DMS53 treated with DMSO at 0.1 percent for 48 hours (cell line): ENCODE measurements around the gene HGF.
"Not testable (repeated sequence)": the region's sequence is repeated elsewhere in the genome, so short reads cannot be mapped to it uniquely, and the experiment has no call there.

Experiments
- DNase-seq: peaks from one replicate; lab custom pipeline; 2025; ENCODE audit not compliant: unreplicated experiment; lab: John Stamatoyannopoulos, UW

The HGF gene

GRCh38 chr7:81725003-81725811 lies 44.6 kb downstream of the HGF start:
- no peak for DNase-seq

DNA sequence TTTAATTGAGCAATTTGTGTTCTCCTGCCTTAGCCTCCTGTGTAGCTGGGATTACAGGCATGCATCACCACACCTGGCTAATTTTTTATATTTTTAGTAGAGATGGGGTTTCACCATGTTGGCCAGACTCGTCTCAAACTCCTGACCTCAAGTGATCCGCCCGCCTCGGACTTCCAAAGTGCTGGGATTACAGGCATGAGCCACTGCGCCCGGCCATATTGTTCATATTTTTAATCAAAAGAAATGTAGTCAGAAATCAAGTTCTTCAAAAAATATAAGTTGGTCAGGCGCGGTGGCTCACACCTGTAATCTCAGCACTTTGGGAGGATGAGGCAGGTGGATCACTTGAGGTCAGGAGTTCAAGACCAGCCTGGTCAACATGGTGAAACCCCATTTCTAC lies 47.6 kb downstream of the HGF start:
- not testable (repeated sequence) for DNase-seq

- DNase-seq = no peak
Measured at GRCh38 chr7:81721437-81721836, 48.4 kb downstream of the HGF start.

- no peak for DNase-seq
Measured at GRCh38 chr7:81719865-81720264, 50.0 kb downstream of the HGF start.

DNA sequence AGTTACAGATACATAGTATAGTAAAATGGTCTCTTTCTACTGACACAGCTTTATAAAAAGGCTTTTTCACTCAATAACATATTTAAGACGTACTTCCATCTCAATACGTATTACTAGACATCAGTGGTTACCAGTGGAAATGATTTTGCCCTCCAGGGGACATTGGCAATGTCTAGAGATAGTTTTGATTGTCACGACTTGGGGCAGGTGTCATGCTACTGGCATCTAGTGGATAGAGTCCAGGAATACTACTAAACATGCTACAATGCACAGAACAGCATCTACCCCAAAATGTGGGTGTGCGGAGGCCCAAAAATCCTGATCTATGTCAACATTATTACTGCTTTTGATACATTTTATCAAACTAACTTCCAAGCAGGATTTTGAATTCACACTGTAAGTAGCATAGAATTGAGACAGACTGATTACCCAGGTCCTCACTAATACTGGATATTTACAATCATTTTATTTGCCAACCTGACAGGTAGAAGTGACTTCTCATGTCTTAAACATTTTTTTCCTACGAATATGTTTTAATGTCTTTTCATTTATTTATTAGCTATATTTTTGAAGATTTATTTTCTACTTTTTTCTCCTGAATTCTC lies 53.8 kb downstream of the HGF start:
- DNase-seq = peak; percentile 80

- no peak for DNase-seq
Measured at GRCh38 chr7:81714306-81714705, 55.5 kb downstream of the HGF start.

GRCh38 chr7:81710751-81711150 lies 59.1 kb downstream of the HGF start:
- peak; percentile 27 for DNase-seq

GRCh38 chr7:81709836-81710235 lies 60.0 kb downstream of the HGF start:
- DNase-seq = peak; percentile 78

DNA sequence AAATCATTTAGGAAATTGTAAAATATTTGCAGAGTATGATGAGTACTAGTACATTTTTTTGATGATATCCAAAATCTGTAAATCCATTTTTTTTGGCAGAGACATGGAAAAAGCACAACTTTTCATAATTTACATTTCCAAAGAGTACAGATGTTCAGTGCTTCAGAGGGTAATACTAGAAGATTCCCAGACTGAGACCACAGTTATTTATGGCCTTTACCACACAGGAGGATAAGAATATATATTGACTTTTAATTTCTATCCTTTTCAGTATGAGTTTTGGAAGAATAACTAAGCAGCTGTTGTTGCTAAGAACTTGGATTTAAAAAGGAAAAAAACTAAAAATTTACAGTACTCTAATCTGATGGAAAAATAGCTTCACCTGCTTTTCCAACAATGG lies 61.9 kb downstream of the HGF start:
- DNase-seq = no peak

GRCh38 chr7:81707196-81707595 lies 62.7 kb downstream of the HGF start:
- no peak for DNase-seq

- DNase-seq = no peak
Measured at GRCh38 chr7:81705206-81705605, 64.6 kb downstream of the HGF start.

DNA sequence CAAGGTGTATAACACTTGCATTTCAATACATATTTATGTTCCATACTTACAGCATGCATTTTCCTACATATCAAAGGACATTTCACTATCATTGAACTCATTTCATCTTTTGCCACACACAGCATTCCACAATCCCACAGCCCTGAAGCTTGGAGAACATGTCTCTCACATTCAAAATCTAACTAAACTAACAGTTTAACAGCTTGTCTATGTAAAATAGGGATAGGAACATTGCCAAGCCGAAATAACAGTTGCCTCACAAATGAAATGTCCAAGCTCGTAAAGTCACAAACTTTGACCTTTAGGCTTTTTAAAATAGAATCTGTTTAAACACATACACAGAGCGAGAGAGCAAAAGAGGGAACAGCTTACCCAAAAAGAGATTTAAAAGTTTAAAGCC lies 65.3 kb downstream of the HGF start:
- DNase-seq = no peak

DNA sequence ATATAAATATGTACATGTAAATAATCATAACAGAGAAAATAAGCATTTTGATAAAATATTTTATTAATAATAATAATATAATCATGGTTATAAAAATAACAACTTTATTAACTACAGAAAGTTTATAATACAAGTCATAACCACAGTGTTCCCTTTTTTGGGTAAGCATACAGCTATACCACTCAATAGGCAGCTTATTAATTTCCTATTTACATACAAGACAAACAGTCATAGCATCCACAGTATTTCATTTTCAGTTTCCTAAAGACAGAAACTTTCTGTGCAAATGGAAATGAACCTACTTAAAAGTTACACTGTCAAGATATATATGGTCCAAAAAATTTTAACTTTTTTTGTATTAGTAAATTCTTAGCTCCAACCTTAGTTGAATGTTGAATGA lies 70.9 kb downstream of the HGF start:
- DNase-seq = no peak

DNA sequence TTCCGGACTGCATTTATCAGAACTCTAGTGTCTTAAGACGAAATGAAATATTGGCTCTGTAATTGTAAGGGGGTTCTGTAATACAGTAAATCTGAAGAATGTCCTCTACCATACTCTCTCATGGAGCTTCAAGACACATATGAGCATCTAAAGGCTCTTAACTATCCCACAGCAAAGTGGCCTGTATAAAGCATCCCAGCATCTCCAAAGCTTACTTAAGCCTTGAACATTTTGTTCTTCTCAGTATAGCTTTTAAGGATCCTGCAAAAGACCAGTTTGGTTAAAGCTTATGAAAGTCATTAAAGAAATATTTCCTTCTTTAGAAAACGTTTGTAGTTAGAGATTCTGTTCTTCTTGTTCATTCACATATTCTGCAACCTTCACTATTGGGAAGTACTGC lies 75.1 kb downstream of the HGF start:
- DNase-seq = no peak

- no peak for DNase-seq
Measured at GRCh38 chr7:81693894-81694293, 76.0 kb downstream of the HGF start.

DNA sequence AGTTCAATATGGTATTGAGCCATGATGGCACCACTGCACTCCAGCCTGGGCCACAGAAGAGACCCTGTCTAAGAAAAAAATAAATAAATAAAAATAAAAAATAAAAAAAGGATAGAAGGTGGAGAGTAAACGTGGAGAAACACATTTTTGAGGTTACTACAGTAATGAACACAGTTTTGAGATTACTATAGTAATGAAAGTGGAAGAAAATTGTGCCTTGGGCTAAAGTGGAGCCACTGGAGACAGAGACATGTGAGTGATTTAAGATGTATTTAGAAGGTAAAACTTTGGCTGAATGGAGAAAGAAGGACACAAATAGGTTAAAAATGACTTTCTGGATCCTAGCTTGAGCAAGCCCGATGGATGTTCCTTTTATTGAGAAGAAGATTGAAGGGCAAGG lies 76.8 kb downstream of the HGF start:
- DNase-seq = no peak

GRCh38 chr7:81692146-81692905 lies 77.5 kb downstream of the HGF start:
- no peak for DNase-seq

- DNase-seq = no peak
Measured at GRCh38 chr7:81691199-81691821, 78.5 kb downstream of the HGF start.

DNA sequence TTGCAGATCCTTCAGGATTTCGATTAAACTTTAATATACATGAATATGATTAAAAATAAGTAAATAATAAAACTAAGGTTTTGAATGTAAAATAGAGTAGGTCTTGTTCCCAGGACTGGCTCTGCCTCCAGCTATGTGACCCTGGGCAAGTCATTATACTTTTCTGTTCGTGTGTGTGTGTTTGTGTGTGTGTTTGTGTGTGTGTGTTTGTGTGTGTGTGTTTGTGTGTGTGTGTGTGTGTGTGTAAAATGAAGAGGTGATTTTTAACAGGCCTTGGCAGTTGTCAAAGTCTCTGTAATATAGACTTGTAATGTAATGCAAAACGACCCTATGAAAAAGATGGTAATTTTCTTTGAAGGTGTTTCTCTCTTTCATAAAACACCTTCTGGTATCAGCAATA lies 79.2 kb downstream of the HGF start:
- DNase-seq = no peak

GRCh38 chr7:81690251-81690650 lies 79.6 kb downstream of the HGF start:
- no peak for DNase-seq

- DNase-seq = no peak
Measured at GRCh38 chr7:81688622-81689411, 81.0 kb downstream of the HGF start.
